Measurements from ENCODE around the gene NLRP7.
"Not testable (repeated sequence)": the region's sequence is repeated elsewhere in the genome, so short reads cannot be mapped to it uniquely, and the experiment has no call there.

NLRP7 gene

DNA sequence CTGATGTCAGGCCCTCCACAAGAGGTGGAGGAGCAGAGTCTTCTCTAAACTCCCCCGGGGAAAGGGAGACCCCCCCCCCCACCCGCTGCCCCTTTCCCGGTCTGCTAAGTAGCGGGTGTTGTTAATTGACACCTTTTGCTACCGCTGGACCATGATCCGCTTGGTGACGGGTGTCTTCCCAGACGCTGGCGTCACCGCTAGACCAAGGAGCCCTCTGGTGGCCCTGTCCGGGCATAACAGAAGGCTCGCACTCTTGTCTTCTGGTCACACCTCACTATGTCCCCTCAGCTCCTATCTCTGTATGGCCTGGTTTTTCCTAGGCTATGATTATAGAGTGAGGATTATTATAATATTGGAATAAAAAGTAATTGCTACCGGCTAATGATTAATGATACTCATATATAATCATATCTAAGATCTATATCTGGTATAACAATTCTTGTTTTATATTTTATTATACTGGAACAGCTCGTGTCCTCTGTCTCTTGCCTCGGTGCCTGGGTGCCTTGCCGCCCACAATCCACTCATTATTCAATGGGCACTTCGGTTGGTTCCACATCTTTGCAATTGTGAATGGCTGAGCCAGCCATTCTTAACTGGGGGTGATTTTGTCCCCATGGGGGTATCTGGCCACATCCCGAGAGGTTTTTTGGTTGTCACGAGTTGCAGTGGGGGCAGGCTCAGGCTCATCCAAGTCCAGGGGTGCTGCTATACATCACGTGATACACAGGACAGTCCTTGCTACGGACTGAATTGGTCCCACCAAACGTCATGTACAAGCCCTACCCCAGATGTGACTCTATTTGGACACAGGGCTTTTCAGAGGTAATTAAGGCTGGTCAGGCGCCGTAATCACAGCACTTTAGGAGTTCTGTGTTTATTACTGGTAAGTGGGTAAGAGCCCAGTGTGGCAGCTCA is 27.4 kb downstream of the NLRP7 start:
- DNase-seq, result peak; percentile 37

- no peak for DNase-seq
Observed at GRCh38 chr19:54918499-54918898, 28.8 kb downstream of the NLRP7 start.

- peak; percentile 51 for DNase-seq
Observed at GRCh38 chr19:54916822-54917221, 30.5 kb downstream of the NLRP7 start.

DNA sequence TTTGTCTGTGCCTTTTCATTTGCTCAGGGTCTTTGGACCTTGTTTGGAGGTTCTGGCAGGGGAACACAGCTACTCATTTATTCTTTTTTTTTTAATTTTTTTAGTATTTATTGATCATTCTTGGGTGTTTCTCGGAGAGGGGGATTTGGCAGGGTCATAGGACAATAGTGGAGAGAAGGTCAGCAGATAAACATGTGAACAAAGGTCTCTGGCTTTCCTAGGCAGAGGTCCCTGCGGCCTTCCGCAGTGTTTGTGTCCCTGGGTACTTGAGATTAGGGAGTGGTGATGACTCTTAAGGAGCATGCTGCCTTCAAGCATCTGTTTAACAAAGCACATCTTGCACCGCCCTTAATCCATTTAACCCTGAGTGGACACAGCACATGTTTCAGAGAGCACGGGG is 39.4 kb downstream of the NLRP7 start:
- not testable (repeated sequence) for DNase-seq

GRCh38 chr19:54906819-54907218 is 40.5 kb downstream of the NLRP7 start:
- DNase-seq, result no peak

DNA sequence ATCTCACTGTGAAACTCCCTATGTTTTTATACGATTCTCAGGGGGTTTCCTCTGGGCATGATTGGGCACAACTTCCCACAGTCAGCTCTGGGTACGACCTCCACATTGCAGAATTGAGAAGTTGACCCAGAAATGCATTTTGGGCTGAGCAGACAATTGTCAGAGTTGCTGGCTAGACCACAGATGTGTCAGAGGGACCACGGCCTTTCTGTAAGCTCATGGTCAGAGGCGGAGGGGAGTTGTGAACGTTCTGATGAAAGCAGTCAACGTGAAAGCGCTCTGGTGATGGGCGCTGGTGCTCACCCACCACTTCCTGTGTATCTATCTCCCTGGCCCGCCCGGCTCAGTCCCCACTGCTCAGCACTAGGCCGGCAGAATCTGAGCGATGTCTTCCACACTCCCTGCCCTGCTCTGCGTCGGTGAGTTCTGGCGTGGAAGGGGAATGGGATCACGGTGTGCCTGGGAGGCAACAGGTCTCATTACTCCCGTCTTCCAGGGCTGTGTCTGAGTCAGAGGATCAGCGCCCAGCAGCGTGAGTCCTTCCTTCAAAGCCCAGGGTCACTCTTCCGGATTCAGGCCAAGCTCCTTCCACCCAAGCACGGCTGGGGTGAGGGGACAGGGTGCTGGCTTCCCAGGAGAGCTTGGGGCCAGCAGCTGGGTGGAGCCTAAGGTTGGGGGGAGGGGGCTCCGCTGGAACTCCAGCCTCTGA is 41.4 kb downstream of the NLRP7 start, which contains the start of gene NCR1:
NCR1 (plus strand) TSS at position 346 of the 709 bp plus-strand sequence; CDS start at position 386, 40 bp downstream.
- DNase-seq, result peak; percentile 87

GRCh38 chr19:54905421-54905802 is 41.9 kb downstream of the NLRP7 start:
- DNase-seq, result no peak

DNA sequence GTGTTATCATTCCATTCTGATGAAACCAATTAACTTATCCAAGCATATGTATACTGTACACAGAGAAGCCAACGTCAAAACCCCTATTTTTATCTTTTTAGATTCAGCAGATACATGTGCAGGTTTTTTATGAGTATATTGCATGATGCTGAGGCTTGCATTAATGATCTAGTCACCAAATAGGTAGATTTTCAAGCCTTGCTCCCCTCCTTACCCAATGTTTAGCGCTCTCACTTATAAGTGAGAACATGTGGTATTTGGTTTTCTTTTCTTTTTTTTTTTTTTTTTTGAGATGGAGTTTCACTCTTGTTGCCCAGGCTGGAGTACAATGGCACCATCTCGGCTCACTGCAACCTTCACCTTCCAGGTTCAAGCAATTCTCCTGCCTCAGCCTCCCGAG is 43.1 kb downstream of the NLRP7 start:
- not testable (repeated sequence) for DNase-seq

DNA sequence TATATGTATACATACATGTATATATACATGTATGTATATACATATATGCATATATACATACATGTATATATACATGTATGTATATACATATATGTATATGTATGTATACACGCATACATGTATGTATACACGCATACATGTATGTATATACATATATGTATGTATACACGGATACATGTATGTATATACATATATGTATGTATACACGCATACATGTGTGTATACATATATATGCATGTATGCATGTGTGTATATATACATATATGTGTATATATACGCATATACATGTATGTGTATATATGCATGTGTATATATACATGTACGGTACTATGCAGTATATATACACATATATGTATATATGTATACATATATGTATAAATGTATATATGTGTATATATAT is 44.0 kb downstream of the NLRP7 start:
- DNase-seq, result no peak

DNA sequence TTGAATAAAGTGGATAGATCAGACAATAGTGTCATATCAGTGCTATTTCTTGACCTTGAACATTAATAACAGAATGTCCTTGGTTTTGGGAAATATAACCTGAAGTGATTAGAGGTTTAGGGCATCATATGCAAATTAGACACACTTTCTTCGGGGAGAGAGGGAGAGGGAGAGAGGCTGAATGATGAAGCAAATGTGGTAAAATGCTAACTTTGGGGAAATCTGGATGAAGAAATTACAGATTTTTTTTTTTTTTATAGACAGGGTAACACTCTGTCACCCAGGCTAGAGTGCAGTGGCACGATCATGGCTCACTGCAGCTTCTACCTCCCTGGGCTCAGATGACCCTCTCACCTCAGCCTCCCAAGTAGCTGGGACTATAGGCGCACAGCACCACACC is 45.3 kb downstream of the NLRP7 start:
- DNase-seq, result peak; percentile 17

GRCh38 chr19:54901153-54901552 is 46.2 kb downstream of the NLRP7 start:
- peak; percentile 90 for DNase-seq

DNA sequence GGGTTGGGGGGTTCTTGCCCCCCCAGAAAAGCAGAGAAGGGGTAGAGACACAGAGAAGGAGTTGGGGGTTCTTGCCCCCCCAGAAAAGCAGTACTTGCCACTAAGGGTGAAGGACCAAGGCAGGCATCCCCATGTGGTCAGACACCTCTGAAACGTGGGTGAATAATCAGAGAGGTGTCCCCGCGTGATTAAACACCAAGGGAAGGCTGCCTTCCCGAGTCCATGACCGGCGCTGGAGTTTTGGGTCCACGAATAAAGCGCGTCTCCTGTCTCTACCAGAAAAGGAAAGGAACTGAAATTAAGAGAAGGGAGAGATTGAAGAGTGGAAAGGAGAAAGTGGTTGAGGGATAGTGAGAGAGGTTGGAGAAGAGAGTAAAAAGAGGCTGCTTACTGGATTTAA is 47.7 kb downstream of the NLRP7 start:
- not testable (repeated sequence) for DNase-seq

DNA sequence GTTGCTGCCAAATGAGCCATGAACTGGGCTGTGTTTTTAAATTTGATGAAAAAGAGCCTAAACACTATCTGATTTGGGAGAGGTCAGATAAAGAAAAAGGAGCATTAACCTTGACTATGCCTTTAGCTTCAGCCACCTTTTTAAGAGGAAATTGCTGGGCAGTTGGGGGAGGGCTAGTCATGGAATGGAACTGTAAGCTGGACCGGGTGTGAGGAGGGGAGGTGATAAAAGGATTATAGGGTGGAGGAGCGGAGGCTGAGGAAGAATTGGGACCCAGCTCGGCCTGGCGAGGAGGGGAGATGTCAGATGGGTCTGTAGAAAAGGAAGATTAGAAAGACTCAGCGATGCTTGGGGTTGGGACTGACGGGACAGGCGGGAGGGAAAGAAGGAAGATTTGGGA is 48.6 kb downstream of the NLRP7 start:
- not testable (repeated sequence) for DNase-seq

- DNase-seq, result no peak
Observed at GRCh38 chr19:54896036-54896435, 51.3 kb downstream of the NLRP7 start.

DNA sequence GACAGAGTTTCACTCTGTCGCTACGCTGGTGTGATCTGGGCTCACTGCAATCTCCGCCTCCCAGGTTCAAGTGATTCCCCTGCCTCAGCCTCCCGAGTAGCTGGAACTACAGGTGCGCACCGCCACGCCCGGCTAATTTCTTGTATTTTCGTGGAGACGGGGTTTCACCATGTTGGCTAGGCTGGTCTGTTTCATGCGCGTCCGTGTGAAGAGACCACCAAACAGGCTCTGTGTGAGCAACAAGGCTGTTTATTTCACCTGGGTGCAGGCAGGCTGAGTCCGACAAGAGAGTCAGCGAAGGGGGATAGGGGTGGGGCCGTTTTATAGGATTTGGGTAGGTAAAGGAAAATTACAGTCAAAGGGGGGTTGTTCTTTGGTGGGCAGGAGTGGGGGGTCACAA is 53.2 kb downstream of the NLRP7 start:
- not testable (repeated sequence) for DNase-seq

- DNase-seq, result no peak
Observed at GRCh38 chr19:54893406-54893805, 53.9 kb downstream of the NLRP7 start.

GRCh38 chr19:54889566-54889965 is 57.8 kb downstream of the NLRP7 start:
- no peak for DNase-seq

- peak; percentile 40 for DNase-seq
Observed at GRCh38 chr19:54888239-54888638, 59.1 kb downstream of the NLRP7 start.

DNA sequence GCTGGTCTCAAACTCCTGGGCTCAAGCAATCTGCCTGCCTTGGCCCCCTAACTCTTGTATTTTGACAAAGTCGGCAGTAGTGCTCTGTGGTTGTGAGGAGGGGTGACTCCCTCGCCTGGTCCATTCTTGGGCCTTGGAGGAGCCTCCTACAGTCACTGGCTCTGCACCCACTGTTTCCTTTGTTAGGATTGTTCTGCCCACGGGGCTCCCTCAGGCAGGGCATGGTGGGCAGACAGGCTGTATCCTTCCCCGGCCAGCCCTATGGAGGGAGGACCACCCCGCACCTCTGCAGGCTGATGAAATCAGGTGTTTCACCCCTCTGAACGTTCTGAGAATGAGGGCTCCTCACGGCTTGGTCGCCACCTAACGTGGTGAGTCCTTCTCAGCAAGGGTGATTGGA is 64.1 kb downstream of the NLRP7 start:
- DNase-seq, result no peak

GRCh38 chr19:54882758-54883157 is 64.6 kb downstream of the NLRP7 start:
- peak; percentile 81 for DNase-seq

- no peak for DNase-seq
Observed at GRCh38 chr19:54881884-54882283, 65.4 kb downstream of the NLRP7 start.

GRCh38 chr19:54877471-54877870 is 69.9 kb downstream of the NLRP7 start:
- peak; percentile 60 for DNase-seq

GRCh38 chr19:54875506-54875905 is 71.8 kb downstream of the NLRP7 start:
- peak; percentile 78 for DNase-seq

DNA sequence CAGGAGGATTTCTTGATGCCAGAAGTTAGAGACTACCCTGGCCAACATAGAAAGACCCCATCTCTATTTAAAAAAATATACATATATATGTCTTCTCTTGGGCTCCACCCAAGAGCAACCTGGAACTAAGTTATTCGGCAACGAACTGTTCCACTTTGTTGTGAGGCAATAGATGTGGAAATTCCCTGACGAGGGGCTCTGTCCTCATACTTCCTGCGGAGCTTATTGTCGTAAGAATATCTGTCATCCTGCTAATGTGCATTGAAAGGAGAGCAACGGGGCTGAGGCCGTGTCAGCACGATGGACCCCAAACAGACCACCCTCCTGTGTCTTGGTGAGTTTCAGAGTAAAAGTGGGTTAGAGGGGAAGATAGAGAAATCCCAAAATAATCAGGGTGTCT is 73.3 kb downstream of the NLRP7 start, which contains the start of gene FCAR:
FCAR (plus strand) TSS at position 246 of the 400 bp plus-strand sequence; CDS start at position 301, 55 bp downstream.
- DNase-seq, result peak; percentile 92
